ENCODE results near the gene SFTPD. TPM values are rescaled to one million over a fixed set of nuclear protein-coding genes. Genes with fewer than 3 reads are reported as not detected.
A peak's percentile ranks its signal among the peaks of the same experiment; 100 is the strongest.

Gene SFTPD
- total and polyA plus RNA-seq, 4 donors = 0.17 to 0.60 (median 0.47) TPM; not detected in 1

- WGBS = 79% methylated on average over 6 of the region's 6 CpGs
- Histone ChIP-seq H3K9me3 (ENCODE audit: control insufficient read depth in 4 of 4, low read length in 3 of 4) (no peaks in the 10 kb centered on the region), H3K27me3 (ENCODE audit: control insufficient read depth in 4 of 4, insufficient read depth in 4 of 4, low read length in 3 of 4) (peaks cover 0 to 3% (median 0%) of the 10 kb centered on the region in 4 donors), H3K36me3 (ENCODE audit: control insufficient read depth in 4 of 4, insufficient read depth in 3 of 4, low read depth in 1 of 4, low read length in 3 of 4) (peaks cover 0 to 4% (median 0%) of the 10 kb centered on the region in 4 donors), H3K9ac (ENCODE audit: low read depth in 1 of 2, low read length in 2 of 2) (no peak overlapping the region), H3K4me3 (ENCODE audit: low read depth in 1 of 3, low read length in 3 of 3) (no peak overlapping the region), H3K27ac (ENCODE audit: low read depth in 1 of 2, low read length in 2 of 2) (no peak overlapping the region), H3K4me1 (ENCODE audit: control insufficient read depth in 4 of 4, insufficient read depth in 4 of 4, low read length in 3 of 4) (no peaks in the 10 kb centered on the region)
- peak; percentile 33 for DNase-seq (ENCODE audit: low spot score)
- no peak for TF ChIP-seq YY1 (IDR thresholded peaks at IDR 0.05)
Observed at GRCh38 chr10:79938728-79939406, 10.0 kb downstream of the SFTPD start.

DNA sequence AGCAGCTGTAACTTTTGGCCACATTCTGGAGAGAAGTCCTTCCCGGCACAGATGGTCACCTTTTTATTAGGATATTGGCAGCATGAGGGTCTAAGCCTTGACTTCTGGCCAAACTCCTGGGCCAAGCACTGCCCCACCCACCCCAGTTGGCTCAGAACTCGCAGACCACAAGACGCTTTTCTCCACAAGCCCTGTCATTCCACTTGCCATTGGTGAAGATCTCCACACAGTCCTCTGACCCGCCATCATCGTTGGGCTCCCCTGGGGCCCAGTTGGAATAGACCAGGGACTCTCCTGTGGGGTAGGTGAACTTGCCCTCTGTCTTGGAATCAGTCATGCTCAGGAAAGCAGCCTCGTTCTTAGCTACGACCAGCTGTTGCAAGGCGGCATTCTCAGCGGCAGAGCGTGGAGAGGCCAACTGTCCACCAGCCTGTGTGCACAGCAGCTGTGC, 11.2 kb downstream of the SFTPD start:
- TF ChIP-seq RAD21 (IDR thresholded peaks at IDR 0.05) (no peak), FOXA2 (IDR thresholded peaks at IDR 0.05) (no peak), RXRA (IDR thresholded peaks at IDR 0.05) (no peak), YY1 (IDR thresholded peaks at IDR 0.05) (no peak), HNF4A (conservative IDR thresholded peaks at IDR 0.05) (no peak), TAF1 (conservative IDR thresholded peaks at IDR 0.05) (no peak), MAX (IDR thresholded peaks at IDR 0.05) (no peak), ATF3 (IDR thresholded peaks at IDR 0.05) (no peak), HNF4G (IDR thresholded peaks at IDR 0.05) (no peak), FOXA1 (IDR thresholded peaks at IDR 0.05) (no peak), GABPA (IDR thresholded peaks at IDR 0.05 in 1 of 2, conservative IDR thresholded peaks at IDR 0.05 in 1 of 2) (no peak), NR2F2 (IDR thresholded peaks at IDR 0.05) (no peak), SP1 (IDR thresholded peaks at IDR 0.05) (no peak), EGR1 (IDR thresholded peaks at IDR 0.05; ENCODE audit: low read depth in 2 of 2) (no peak)
- TF ChIP-seq, protein P1, sequence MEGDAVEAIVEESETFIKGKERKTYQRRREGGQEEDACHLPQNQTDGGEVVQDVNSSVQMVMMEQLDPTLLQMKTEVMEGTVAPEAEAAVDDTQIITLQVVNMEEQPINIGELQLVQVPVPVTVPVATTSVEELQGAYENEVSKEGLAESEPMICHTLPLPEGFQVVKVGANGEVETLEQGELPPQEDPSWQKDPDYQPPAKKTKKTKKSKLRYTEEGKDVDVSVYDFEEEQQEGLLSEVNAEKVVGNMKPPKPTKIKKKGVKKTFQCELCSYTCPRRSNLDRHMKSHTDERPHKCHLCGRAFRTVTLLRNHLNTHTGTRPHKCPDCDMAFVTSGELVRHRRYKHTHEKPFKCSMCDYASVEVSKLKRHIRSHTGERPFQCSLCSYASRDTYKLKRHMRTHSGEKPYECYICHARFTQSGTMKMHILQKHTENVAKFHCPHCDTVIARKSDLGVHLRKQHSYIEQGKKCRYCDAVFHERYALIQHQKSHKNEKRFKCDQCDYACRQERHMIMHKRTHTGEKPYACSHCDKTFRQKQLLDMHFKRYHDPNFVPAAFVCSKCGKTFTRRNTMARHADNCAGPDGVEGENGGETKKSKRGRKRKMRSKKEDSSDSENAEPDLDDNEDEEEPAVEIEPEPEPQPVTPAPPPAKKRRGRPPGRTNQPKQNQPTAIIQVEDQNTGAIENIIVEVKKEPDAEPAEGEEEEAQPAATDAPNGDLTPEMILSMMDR (IDR thresholded peaks at IDR 0.05; ENCODE audit: low read depth, low read length, missing input control) = no peak
- 94% methylated on average over 10 of the region's 10 CpGs for WGBS

More for the DNA sequence above, 11.2 kb downstream of the SFTPD start:
- no peak overlapping the region for H3K27ac ChIP-seq (ENCODE audit: low read depth in 1 of 2, low read length in 2 of 2)
- peaks cover 0 to 4% (median 0%) of the 10 kb centered on the region in 4 donors for H3K36me3 ChIP-seq (ENCODE audit: control insufficient read depth in 4 of 4, insufficient read depth in 3 of 4, low read depth in 1 of 4, low read length in 3 of 4)
- H3K4me3 ChIP-seq (ENCODE audit: low read depth in 1 of 3, low read length in 3 of 3) = no peak overlapping the region
- no peaks in the 10 kb centered on the region for H3K4me1 ChIP-seq (ENCODE audit: control insufficient read depth in 4 of 4, insufficient read depth in 4 of 4, low read length in 3 of 4)
- H3K27me3 ChIP-seq (ENCODE audit: control insufficient read depth in 4 of 4, insufficient read depth in 4 of 4, low read length in 3 of 4) = no peaks in the 10 kb centered on the region
- no peaks in the 10 kb centered on the region for H3K9me3 ChIP-seq (ENCODE audit: control insufficient read depth in 4 of 4, low read length in 3 of 4)
- DNase-seq (ENCODE audit: low spot score) = peak; percentile 24
- no peak overlapping the region for H3K9ac ChIP-seq (ENCODE audit: low read depth in 1 of 2, low read length in 2 of 2)
